Ishikawa (cell line): ENCODE measurements around the gene KSR2.

Source experiments
- CEBPB ChIP-seq: IDR thresholded peaks from 2 replicates; pipeline ENCODE4 v1.6.1; 2012
- CREB1 ChIP-seq: IDR thresholded peaks from 2 replicates; pipeline ENCODE4 v1.6.1; 2012; ENCODE audit warnings: low read depth
- EGR1 ChIP-seq: IDR thresholded peaks from 2 replicates; pipeline ENCODE4 v1.6.1; 2012
- EP300 ChIP-seq: IDR thresholded peaks from 2 replicates; pipeline ENCODE4 v1.6.1; 2012; ENCODE audit warnings: borderline replicate concordance
- FOXM1 ChIP-seq: IDR thresholded peaks from 2 replicates; pipeline ENCODE4 v1.6.1; 2012; ENCODE audit warnings: low read depth, borderline replicate concordance
- NFIC ChIP-seq: IDR thresholded peaks from 2 replicates; pipeline ENCODE4 v1.6.1; 2012
- RAD21 ChIP-seq: IDR thresholded peaks from 2 replicates; pipeline ENCODE4 v1.6.1; 2012; ENCODE audit warnings: low read depth
- TAF1 ChIP-seq: IDR thresholded peaks from 2 replicates; pipeline ENCODE4 v1.6.1; 2012; ENCODE audit warnings: low read depth, mild to moderate bottlenecking
- TCF12 ChIP-seq: IDR thresholded peaks from 2 replicates; pipeline ENCODE4 v1.6.1; 2012; ENCODE audit warnings: low read depth
- TEAD4 ChIP-seq: IDR thresholded peaks from 2 replicates; pipeline ENCODE4 v1.6.1; 2012
- YY1 ChIP-seq: IDR thresholded peaks from 2 replicates; pipeline ENCODE4 v1.6.1; 2012; ENCODE audit warnings: low read depth
- ZBTB7A ChIP-seq: IDR thresholded peaks from 2 replicates; pipeline ENCODE4 v1.6.1; 2012; ENCODE audit warnings: low read depth
- TF ChIP-seq, protein P1 (sequence below): IDR thresholded peaks from 2 replicates; pipeline ENCODE4 v1.6.1; 2012; ENCODE audit warnings: low read depth, mild to moderate bottlenecking
- TF ChIP-seq, protein P2 (sequence below): IDR thresholded peaks from 2 replicates; pipeline ENCODE4 v1.6.1; 2012
- TF ChIP-seq, protein P3 (sequence below): IDR thresholded peaks from 2 replicates; pipeline ENCODE4 v1.6.1; 2012

KSR2 gene

DNA sequence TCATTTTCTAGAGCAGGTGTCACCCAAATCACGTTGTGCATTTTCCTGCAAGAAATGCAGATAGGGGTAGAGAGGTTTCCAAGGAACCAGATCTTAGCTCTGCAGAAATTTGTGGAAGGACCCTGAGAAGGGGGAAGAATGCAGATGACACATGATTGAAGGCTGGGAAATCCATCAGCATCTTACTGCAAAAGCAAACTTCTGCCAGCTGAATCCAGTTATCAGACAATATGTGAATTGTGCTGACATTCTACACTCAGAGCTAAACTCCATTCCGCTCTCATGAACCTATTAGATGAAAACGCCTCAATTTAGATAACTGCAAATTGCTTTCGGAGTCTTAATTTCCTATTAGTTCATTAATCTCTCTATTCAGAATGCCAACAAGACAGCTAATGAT is 396.0 kb downstream of the KSR2 start:
- TF ChIP-seq EGR1: no peak
- no peak for TF ChIP-seq TCF12
- no peak for TF ChIP-seq RAD21
- TF ChIP-seq, protein P1, sequence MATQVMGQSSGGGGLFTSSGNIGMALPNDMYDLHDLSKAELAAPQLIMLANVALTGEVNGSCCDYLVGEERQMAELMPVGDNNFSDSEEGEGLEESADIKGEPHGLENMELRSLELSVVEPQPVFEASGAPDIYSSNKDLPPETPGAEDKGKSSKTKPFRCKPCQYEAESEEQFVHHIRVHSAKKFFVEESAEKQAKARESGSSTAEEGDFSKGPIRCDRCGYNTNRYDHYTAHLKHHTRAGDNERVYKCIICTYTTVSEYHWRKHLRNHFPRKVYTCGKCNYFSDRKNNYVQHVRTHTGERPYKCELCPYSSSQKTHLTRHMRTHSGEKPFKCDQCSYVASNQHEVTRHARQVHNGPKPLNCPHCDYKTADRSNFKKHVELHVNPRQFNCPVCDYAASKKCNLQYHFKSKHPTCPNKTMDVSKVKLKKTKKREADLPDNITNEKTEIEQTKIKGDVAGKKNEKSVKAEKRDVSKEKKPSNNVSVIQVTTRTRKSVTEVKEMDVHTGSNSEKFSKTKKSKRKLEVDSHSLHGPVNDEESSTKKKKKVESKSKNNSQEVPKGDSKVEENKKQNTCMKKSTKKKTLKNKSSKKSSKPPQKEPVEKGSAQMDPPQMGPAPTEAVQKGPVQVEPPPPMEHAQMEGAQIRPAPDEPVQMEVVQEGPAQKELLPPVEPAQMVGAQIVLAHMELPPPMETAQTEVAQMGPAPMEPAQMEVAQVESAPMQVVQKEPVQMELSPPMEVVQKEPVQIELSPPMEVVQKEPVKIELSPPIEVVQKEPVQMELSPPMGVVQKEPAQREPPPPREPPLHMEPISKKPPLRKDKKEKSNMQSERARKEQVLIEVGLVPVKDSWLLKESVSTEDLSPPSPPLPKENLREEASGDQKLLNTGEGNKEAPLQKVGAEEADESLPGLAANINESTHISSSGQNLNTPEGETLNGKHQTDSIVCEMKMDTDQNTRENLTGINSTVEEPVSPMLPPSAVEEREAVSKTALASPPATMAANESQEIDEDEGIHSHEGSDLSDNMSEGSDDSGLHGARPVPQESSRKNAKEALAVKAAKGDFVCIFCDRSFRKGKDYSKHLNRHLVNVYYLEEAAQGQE: no peak
- TF ChIP-seq, protein P2, sequence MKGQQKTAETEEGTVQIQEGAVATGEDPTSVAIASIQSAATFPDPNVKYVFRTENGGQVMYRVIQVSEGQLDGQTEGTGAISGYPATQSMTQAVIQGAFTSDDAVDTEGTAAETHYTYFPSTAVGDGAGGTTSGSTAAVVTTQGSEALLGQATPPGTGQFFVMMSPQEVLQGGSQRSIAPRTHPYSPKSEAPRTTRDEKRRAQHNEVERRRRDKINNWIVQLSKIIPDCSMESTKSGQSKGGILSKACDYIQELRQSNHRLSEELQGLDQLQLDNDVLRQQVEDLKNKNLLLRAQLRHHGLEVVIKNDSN: no peak
- TF ChIP-seq CEBPB: no peak
- no peak for TF ChIP-seq EP300
- TF ChIP-seq, protein P3, sequence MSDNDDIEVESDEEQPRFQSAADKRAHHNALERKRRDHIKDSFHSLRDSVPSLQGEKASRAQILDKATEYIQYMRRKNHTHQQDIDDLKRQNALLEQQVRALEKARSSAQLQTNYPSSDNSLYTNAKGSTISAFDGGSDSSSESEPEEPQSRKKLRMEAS: no peak
- TF ChIP-seq CREB1: no peak

DNA sequence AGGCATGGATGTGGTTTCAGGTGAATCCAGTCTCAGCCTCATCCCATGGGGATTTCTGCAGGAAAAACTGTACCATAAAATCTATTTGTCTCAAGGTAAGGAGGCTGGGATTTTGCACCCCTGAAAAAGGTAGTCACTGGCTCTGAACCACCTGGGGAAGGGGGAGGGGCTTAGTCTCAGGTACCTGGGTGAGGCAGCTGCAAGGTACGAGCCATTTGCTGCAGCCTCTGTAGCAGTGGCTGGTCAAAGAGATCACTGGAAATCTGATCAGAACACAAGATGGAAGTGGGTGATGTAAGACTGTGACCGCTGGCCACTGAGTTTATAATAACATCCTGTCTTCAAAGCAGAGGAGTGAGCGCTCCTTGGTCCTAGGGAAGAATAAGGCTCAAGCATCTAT is 397.5 kb downstream of the KSR2 start:
- TF ChIP-seq CEBPB: no peak
- no peak for TF ChIP-seq FOXM1
- TF ChIP-seq NFIC: no peak
- TF ChIP-seq RAD21: no peak
- TF ChIP-seq EGR1: no peak
- TF ChIP-seq EP300: no peak
- TF ChIP-seq TAF1: no peak
- no peak for TF ChIP-seq TCF12
- no peak for TF ChIP-seq TEAD4
- TF ChIP-seq, protein P2: no peak
- no peak for TF ChIP-seq ZBTB7A
- TF ChIP-seq CREB1: no peak
- TF ChIP-seq, protein P3: no peak
- TF ChIP-seq YY1: no peak
- TF ChIP-seq, protein P1: no peak

DNA sequence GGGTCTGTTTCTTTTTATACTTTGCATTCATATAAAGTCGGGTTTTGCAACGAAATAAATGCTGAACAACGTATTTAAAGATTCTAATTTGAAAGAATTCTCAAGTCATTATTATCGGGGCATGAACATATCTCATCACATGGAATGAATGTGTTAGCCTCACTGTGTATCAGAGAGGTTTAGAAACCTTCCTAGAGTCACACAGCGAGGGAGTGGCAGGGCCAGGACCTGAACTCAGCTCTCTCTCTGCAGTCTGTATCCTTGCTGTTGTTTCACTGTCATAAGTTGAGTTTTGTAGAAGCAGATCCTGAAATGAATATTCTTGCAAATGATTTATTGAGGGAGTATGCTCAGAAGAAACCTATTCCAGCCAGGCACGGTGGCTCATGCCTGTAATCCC is 398.2 kb downstream of the KSR2 start:
- TF ChIP-seq, protein P1: no peak
- TF ChIP-seq TEAD4 (no peak), EP300 (no peak), FOXM1 (no peak), ZBTB7A (no peak), EGR1 (no peak), TCF12 (no peak), NFIC (no peak), RAD21 (no peak), CREB1 (no peak), YY1 (no peak)
- TF ChIP-seq, protein P2: no peak
- TF ChIP-seq, protein P3: no peak

DNA sequence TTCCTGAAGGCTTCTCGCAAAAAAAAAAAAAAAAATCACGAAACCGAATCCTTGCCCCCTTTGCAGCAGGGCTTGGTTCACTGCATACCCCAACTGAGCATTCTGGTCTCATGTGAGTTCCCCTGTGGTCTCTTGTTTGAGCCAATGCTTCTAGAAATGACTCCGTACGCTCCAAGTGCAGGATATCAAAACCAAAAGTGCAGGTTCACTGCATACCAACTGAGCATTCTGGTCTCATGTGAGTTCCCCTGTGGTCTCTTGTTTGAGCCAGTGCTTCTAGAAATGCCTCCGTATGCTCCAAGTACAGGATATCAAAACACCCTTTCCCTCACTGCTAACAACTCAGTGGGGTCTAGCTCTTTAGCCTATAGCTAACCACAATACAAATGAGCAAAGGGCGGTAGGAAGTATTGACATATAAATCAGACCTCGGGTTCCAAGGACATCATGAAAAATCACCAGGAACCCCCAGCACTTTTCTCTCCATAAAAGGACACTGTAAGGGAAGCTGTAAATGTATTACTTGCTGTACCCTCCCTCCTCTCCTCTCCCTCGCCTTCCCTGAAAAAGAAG is 401.1 kb downstream of the KSR2 start:
- TF ChIP-seq EGR1: no peak
- TF ChIP-seq CEBPB: no peak
- no peak for TF ChIP-seq YY1
- no peak for TF ChIP-seq RAD21
- no peak for TF ChIP-seq FOXM1
- TF ChIP-seq, protein P1: no peak
- no peak for TF ChIP-seq ZBTB7A
- TF ChIP-seq, protein P3: no peak
- no peak for TF ChIP-seq EP300
- no peak for TF ChIP-seq NFIC
- TF ChIP-seq CREB1: no peak
- TF ChIP-seq TEAD4: no peak
- TF ChIP-seq TCF12: no peak
- TF ChIP-seq, protein P2: no peak
- TF ChIP-seq TAF1: no peak
